GM18505 (cell line): ENCODE data around the gene LKAAEAR1.
"Not testable (repeated sequence)": the region's sequence is repeated elsewhere in the genome, so short reads cannot be mapped to it uniquely, and the experiment has no call there.

Experiments used
- ATAC-seq: cut with Tn5 transposase; IDR thresholded peaks from one replicate; pipeline ENCODE4 v1.9.1; 2021; ENCODE audit not compliant: unreplicated experiment
- POLR2A ChIP-seq: IDR thresholded peaks from 4 replicates; pipeline ENCODE4 v1.6.1; 2011; ENCODE audit warnings: borderline replicate concordance; ENCODE audit not compliant: insufficient read depth, insufficient read length; ENCODE audit errors: extremely low read depth

LKAAEAR1 gene

GRCh38 chr20:64099086-64099786 is 15.0 kb upstream of the LKAAEAR1 start:
- TF ChIP-seq POLR2A, result no peak
- ATAC-seq, result no peak

GRCh38 chr20:64098471-64099013 is 14.3 kb upstream of the LKAAEAR1 start:
- no peak for TF ChIP-seq POLR2A

GRCh38 chr20:64096535-64096934 is 12.3 kb upstream of the LKAAEAR1 start:
- TF ChIP-seq POLR2A, result no peak
- no peak for ATAC-seq

More at GRCh38 chr20:64098471-64099013, 14.3 kb upstream of the LKAAEAR1 start:
- no peak for ATAC-seq

- no peak for ATAC-seq
- no peak for TF ChIP-seq POLR2A
These were observed 11.7 kb upstream of the LKAAEAR1 start for GRCh38 chr20:64095927-64096326.

- no peak for TF ChIP-seq POLR2A
- no peak for ATAC-seq
These were observed 11.3 kb upstream of the LKAAEAR1 start for GRCh38 chr20:64095455-64095854.

- no peak for TF ChIP-seq POLR2A
- ATAC-seq, result no peak
These were observed 8.9 kb upstream of the LKAAEAR1 start for GRCh38 chr20:64093013-64093503.

GRCh38 chr20:64092258-64093012 is 8.2 kb upstream of the LKAAEAR1 start:
- no peak for TF ChIP-seq POLR2A
- ATAC-seq, result no peak

GRCh38 chr20:64091770-64092169 is 7.6 kb upstream of the LKAAEAR1 start:
- no peak for ATAC-seq
- no peak for TF ChIP-seq POLR2A

GRCh38 chr20:64091340-64091739 is 7.1 kb upstream of the LKAAEAR1 start:
- no peak for TF ChIP-seq POLR2A
- ATAC-seq, result no peak

GRCh38 chr20:64090165-64090564 is 6.0 kb upstream of the LKAAEAR1 start:
- no peak for ATAC-seq
- TF ChIP-seq POLR2A, result no peak

GRCh38 chr20:64088586-64088985 is 4.4 kb upstream of the LKAAEAR1 start:
- ATAC-seq, result not testable (repeated sequence)

- ATAC-seq, result not testable (repeated sequence)
These were observed 3.1 kb upstream of the LKAAEAR1 start for GRCh38 chr20:64087226-64087825.

GRCh38 chr20:64086801-64087200 is 2.6 kb upstream of the LKAAEAR1 start:
- no peak for ATAC-seq
- no peak for TF ChIP-seq POLR2A

- TF ChIP-seq POLR2A, result no peak
- no peak for ATAC-seq
These were observed 521 bp upstream of the LKAAEAR1 start for GRCh38 chr20:64084685-64085152.

GRCh38 chr20:64083378-64083803 is 807 bp downstream of the LKAAEAR1 start:
- ATAC-seq, result no peak
- no peak for TF ChIP-seq POLR2A
